HG03175 (cell line): Measurements from ENCODE around the gene C11orf68.

Experiments
- ATAC-seq: cut with Tn5 transposase; IDR thresholded peaks from one replicate; pipeline ENCODE4 v1.9.1; 2021; ENCODE audit warnings: mild to moderate bottlenecking, moderate library complexity; ENCODE audit not compliant: unreplicated experiment

Gene C11orf68

DNA sequence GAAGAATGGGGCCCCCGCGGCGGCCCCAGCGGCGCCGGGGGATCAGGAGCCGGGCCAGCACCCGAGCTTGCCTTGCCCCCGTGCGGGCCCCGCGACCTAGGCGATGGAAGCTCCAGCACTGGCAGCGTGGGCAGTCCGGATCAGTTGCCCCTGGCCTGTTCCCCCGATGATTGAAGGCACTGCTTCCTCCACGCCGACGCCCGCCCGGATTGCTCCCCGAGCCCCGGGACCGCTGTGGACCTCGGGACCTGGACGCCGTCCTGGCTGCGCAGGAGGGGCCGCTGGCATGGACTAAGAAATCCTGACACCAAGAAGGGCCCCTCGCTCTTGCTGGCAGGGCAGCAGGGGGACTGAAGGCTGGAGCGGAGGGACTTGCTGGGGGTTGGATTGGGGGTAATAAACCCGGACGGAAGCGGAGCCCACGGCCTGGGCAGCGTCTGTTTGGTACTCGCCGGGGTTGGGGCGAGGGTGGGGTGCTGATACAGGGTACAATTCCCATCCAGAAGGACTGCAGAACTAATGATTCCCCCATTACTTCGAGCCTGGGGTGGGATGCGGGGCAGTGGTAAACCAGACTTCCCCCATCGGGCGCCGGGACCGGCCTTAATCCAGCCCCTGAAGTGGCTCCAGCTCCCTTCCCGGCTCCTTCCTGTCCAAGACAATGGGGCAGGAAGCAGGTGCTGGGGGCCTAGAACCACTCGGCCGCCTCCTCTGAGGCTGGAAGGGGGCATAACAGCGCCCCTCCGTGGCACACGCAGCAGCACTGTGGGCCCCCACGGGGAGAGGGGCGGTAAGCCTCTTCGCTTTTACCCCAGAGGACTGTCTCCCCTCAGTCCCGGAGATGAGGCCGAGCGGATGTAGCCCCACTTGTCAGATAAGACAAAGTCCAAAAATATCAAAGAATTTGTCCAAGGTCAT, 27.4 kb downstream of the C11orf68 start:
- no peak for ATAC-seq

GRCh38 chr11:65890324-65891218, 28.3 kb downstream of the C11orf68 start, which contains the start of gene CCDC85B:
CCDC85B (plus strand) TSS chr11:65890673; CDS start chr11:65890784, 111 bp downstream.
- peak; percentile 53 for ATAC-seq

DNA sequence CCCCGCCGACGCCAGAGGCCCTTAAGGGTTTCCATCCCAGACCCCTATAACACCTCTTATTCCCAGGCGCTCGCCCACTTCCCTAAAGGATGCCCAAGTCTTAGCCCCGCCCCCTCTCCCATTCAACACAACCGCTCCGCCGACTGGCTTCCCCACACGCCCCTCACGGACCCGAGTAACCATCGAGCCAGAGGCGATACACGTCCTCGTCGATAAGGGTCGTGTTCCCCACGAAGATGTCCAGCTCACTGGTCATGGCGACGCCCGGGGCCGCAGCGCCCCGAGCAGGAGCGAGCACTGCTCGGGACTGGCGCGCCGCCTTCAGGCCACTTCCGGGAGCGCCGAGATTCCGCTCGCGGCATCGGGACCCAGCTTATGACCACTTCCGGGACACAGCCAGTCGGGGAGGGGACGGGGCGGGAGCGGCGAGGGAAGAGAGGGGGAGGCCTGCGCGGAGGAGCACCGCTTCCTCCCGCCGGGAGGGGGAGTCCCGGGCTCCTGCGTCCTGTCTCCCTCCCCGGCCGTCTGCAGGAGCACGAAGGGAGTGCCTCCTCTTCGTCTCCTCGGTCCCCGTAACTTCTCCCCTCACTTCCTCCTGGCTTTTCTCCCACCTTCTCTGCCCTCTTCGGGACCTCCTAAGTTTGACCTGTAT, 30.6 kb downstream of the C11orf68 start, which contains the start of gene FIBP:
Gene FIBP (minus strand): TSS at position 309 of the 652 bp plus-strand sequence. CDS start 53 bp downstream, at position 256.
- peak; percentile 50 for ATAC-seq

GRCh38 chr11:65887723-65888162, 31.1 kb downstream of the C11orf68 start:
- no peak for ATAC-seq

DNA sequence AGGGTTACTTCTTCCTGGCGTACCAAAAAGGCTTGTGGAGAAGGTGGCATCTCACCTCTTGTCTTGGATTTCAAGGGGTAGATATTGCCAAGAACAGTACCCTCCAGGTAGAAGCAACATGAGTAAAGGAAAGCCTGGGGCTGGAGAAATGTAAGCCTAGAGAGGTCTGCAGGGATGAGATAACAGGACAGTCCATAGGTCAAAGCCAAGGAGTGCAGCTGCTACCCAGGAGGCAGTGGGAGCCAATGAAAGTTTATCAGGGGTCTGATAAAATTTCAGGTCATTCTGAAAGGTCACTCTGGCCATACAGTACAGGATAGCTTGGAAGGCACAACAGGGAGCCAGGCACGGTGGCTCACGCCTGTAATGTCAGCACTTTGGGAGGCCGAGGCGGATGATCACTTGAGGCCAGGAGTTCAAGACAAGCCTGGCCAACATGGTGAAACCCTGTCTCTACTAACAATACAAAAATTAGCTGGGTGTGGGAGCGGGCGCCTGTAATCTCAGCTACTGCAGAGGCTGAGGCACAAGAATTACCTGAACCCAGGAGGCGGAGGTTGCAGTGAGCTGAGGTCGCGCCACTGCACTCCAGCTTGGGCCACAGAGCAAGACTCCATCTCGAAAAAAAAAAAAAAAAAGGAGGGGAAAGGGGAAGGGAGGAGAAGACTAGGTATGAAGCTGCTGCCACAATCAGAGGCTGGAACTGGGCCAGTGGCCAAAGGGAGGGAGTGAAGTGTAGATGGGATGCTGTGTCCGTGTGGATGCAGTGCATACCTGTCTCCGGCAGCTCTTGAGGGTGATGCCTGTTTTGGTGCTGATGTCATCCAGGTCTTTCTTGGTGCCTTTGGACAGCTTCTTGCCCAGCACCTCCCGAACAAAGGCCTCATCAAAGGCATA, 31.8 kb downstream of the C11orf68 start:
- ATAC-seq = no peak

DNA sequence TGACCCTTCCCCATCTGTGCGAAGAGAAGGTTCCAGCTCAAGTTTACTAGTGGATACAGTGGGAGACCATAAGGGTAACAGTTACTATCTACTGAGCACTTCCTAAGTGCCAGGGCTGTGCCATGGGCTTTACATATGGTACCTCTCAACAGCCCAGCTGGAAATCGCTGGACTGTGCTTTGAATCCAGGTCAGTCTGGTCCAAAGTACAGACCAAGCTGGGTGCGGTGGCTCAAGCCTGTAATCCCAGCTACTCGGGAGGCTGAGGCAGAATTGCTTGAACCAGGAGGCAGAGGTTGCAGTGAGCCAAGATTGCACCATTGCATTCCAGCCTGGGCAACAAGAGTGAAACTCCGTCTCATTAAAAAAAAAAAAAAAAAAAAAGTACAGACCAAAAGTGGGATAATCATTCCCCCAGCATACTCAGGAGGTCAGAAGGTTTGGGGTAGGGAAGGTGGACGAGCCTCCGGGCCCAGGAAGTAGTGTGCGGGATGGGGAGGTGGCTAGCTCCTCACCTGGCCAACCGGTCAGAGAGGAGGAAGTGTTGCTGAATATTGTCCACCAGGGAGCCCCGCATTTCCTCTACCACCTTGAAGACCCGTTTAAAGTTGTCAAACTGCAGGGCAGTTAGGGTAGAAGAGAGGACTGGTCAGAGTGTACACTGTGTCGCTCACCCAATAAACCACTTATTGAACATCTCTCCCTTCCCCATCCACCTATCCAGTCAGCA, 32.9 kb downstream of the C11orf68 start:
- ATAC-seq = no peak

DNA sequence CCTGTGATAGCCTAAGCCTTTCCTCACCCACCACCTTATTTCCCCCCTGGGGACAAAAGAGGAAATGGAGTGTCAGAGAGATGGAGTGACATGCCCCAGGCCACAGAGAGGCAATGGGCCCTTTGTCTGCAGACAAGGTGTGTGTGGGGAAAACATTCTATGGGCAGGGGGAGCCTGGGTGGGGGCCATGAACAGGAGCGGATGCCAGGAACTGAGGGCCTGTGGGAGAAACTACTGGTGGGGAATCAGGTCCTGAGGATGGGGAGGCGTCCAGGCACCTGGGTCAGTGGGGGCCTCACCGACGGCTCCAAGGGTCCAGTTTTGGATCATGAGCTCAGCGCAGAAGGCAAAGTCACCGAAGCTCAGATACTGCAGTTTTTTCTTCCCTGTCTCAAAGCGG, 33.6 kb downstream of the C11orf68 start:
- ATAC-seq = no peak

GRCh38 chr11:65884716-65885092, 34.2 kb downstream of the C11orf68 start:
- no peak for ATAC-seq

- no peak for ATAC-seq
Measured at GRCh38 chr11:65883786-65884715, 34.8 kb downstream of the C11orf68 start.

GRCh38 chr11:65883058-65883761, 35.7 kb downstream of the C11orf68 start:
- ATAC-seq = no peak

DNA sequence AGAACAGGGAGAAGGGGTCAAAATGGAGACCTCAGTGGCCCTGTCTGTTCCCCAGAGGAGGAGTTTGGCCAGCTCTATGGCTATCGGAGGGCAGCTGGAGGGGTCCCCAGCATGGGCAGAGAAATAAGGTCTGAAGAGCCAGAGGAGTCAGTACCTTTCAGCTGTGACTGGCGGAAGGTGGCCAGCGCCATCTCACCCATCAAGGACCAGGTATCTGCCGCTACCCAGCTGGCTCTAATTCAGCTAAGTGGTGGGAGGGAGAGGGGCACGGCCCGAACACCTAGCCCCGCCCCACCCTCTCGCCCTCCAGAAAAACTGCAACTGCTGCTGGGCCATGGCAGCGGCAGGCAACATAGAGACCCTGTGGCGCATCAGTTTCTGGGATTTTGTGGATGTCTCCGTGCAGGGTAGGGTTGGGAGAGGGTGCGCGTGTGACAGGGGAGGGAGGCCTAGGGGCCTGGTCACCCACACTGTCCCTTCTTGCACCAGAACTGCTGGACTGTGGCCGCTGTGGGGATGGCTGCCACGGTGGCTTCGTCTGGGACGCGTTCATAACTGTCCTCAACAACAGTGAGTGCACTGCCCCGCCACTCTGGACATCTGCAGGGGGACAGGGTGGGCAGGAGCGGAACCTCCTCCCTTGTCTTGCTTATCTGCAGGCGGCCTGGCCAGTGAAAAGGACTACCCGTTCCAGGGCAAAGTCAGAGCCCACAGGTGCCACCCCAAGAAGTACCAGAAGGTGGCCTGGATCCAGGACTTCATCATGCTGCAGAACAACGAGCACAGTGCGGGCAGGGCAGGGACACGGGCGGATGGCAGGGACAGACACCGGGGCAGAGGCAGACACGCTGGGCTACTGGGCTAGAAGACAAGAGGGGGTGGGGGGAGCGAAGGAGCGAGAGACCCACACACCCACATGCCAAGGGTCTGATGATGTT, 36.5 kb downstream of the C11orf68 start:
- no peak for ATAC-seq

GRCh38 chr11:65880844-65881421, 37.9 kb downstream of the C11orf68 start:
- ATAC-seq = no peak

GRCh38 chr11:65880027-65880426, 38.8 kb downstream of the C11orf68 start:
- no peak for ATAC-seq

DNA sequence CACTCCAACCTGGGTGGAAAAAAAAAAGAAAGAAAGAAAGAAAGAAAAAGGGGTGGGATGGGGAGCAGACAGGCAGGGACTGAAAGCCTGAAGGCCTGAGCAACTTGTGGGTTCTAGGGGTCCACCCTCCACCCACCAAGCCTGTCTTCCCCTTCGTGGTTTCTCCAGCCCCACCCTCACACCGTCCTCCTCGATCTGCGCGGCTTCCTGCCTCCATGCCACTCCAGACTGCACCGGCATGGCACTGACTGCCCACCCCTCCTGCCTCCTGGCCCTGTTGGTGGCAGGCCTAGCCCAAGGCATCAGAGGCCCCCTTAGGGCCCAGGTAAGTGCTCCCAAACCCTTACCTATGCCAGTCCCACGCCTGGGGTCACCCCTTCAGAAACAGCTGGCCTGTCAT, 39.2 kb downstream of the C11orf68 start, which contains the start of gene CTSW:
Gene CTSW (plus strand): TSS at position 221 of the 400 bp plus-strand sequence. CDS start 18 bp downstream, at position 239.
- ATAC-seq = no peak

DNA sequence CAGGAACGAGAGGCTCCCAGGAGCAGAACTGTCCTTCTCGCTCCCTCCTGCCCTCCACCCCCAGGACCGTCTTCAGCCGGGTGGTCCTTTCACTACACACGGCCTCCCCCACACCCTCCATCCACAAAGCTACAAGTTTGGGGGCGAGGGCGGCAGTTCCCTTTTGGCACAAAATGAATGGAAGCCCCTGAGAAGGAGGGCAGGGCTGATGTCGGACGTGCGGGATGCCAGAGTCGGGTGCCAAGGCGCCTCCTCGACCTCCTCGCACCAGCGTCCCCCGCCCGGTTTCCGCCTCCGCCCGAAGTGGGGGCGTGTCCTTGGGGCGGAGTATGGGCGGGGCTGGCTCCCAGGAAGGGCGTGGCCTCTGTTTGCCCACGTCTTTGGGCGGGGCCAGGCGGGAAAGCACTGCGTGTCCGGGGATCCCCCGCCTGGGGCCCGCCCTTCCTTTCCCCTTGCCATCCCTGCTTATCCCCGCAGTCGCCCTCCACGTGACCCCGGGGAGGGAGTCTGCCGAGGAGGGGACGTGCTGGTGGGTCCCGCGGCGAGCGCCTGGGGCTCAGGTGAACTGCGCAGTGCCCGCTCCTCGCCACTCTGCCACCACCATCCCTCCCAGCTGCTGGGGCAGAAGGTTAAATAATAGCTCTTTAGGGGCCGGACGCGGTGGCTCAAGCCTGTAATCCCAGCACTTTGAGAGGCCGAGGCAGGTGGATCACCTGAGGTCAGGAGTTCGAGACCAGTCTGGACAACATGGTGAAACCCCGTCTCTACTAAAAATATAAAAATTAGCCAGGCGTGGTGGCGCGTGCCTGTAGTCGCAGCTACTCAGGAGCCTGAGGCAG, 45.3 kb downstream of the C11orf68 start:
- ATAC-seq = peak; percentile 82
